Stimulated activated CD8-positive, alpha-beta memory T cell treated with anti-CD3 and anti-CD28 coated beads, Interleukin-7, amount 100 ng/mL, for 1 hour (primary cell): Measurements from ENCODE around the gene EPHB2.
"Not testable (repeated sequence)": the region's sequence is repeated elsewhere in the genome, so short reads cannot be mapped to it uniquely, and the experiment has no call there.

Experiments used
- DNase-seq, 2 donors: peaks; one replicate each; pipeline ENCODE4 v3.0.0-alpha.2; 2020; ENCODE audit warnings: low read depth in 2 of 2

The EPHB2 gene

GRCh38 chr1:22914633-22915217 lies 204.1 kb downstream of the EPHB2 start:
- DNase-seq: no peak

DNA sequence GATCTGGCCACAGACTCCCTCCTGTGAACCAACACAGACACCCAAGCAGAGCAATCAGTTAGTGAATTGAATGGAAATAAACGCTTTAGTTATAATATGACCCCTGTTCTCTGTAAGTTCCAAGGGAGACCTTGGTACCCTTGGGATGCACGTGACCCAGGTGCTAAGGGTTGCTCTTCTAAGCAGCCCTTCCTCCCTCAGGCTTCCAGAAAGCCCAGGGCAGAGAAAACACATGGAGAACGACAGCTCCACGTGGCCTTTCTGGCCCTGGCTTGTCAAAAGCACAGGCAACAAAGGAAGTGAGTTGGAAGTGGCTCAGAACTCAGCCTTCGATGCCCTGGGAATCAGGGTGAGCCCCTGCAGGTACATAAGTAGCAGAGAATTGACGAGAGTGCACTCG lies 204.6 kb downstream of the EPHB2 start:
- DNase-seq: no peak

- no peak for DNase-seq
These were observed 205.3 kb downstream of the EPHB2 start for GRCh38 chr1:22915816-22916470.

GRCh38 chr1:22916471-22916820 lies 205.8 kb downstream of the EPHB2 start:
- no peak for DNase-seq

DNA sequence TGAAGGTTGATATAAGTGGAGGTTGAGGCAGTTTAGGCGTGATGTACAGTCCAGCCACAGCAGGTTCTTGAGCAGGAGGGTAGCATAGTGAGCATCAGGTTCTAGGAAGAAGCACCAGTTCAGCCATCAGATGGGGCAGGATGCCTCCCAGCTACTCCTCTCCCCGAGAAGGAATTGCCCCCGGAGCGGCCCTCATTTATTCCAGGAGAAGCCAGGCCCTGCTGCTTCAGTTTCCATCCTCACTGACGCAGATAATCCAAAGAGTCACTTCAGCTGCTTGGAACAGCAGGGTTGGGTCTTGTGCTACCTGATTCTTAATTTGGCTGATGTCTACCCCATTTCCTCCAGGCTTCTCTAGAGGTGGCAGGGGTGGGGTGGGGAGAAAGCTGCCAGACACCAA lies 207.3 kb downstream of the EPHB2 start:
- DNase-seq: no peak

GRCh38 chr1:22918644-22919043 lies 208.0 kb downstream of the EPHB2 start:
- no peak for DNase-seq

GRCh38 chr1:22919341-22920025 lies 208.8 kb downstream of the EPHB2 start:
- DNase-seq: no peak

DNA sequence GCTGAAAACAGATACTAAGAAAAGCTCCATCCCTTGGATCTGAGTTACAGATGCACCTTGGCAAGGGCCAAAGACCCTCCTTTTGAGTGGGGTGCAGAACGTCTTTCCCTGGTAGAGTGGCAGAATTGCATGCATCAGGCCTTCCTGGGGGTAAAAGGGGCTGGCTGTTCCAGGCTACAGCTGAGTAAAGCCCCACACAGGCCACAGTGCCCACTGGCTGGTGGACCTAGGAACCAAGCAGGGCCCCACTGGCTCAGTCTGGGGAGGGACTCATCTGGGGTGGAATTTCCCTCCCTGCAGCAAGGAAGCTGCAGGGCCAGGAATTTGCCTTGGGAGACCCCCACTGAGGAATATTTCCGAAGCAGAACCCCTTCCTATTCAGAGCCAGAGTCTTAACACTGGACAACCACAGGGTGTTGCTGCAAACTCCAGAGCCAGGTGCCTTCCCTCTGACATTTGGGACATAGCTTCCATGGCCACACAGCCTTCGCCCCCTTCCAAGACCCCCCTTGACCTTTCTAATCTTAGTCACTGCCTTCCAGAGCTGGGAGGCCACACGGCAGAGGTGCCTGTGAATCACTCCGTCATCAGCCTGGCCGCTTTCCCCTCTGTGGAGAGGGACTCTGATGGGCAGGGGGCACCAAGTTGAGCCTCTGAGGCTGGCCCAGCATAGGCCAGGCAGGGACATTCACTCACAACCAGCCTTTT lies 209.5 kb downstream of the EPHB2 start:
- no peak for DNase-seq

- DNase-seq: no peak
These were observed 210.3 kb downstream of the EPHB2 start for GRCh38 chr1:22920734-22921451.

GRCh38 chr1:22921452-22922126 lies 210.9 kb downstream of the EPHB2 start:
- DNase-seq: no peak

DNA sequence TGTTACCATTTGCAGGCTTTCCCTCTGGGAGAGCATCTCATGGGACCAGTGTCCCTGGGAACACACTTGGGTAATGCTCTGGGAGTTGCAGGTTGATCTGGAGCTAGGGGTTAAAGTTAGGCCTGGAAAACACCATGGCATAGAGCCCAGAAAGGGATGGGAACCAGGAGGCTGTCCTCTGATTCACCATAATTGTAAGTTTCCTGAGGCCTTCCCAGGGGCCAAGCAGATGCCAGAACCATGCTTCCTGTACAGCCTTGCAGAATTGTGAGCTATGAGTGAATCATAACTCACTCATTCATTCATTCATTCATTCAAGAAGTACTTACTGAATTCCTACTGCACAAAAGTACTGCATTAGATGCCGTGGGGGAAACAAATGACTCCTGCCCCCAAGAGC lies 212.0 kb downstream of the EPHB2 start:
- no peak for DNase-seq

DNA sequence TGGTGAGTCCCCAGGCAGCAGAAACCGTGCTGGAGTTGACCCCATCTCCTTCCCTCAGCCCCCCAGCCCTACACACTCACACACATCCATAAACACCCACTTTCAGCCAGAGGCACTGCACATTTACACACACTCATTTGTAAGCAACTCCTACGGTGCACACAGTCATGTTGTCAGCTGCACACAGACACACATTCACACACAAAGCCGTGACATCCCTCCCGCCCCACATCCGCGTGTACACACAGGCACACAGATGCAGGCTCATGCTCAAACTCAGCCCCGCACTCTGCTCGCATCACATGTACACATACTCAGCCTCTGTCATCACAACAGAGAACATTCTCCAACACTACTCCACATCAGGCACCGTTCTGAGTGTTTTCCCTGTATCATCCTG lies 214.5 kb downstream of the EPHB2 start:
- no peak for DNase-seq

- DNase-seq: no peak
These were observed 219.7 kb downstream of the EPHB2 start for GRCh38 chr1:22930240-22930912.

DNA sequence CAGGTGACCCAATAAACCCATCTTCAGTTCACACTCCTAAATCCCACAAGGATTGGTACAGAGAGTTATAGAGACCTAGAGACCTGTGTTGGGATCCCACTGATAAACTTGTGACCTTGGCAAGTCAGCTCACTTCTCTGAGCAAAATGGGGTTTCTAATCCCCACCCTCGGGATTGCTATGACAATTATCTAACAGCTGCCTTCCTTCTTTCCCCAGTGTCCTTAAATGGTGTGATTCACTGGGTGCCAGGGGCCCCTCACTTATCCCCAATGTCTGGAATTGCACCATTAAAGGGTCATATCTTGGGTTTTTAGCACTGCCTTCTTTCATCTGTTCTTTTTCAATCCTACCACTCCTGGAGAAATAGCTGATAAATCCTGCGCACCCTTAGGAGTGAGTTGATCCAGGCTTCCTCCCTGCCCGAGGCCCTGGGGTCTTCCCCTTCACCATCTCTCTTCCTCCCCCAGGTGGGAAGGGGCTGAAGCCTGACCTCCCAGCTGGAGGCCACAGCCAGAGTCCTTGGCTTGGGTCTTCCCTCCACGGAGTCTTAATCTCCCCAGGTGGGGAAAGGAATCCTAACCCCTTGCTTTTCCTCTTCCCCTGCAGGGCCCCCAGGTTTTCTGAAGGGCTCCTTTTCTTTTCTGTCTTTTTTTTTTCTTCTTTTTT lies 222.3 kb downstream of the EPHB2 start:
- DNase-seq: no peak

GRCh38 chr1:22935433-22935832 lies 224.8 kb downstream of the EPHB2 start:
- no peak for DNase-seq

GRCh38 chr1:22936681-22937080 lies 226.0 kb downstream of the EPHB2 start:
- no peak for DNase-seq

DNA sequence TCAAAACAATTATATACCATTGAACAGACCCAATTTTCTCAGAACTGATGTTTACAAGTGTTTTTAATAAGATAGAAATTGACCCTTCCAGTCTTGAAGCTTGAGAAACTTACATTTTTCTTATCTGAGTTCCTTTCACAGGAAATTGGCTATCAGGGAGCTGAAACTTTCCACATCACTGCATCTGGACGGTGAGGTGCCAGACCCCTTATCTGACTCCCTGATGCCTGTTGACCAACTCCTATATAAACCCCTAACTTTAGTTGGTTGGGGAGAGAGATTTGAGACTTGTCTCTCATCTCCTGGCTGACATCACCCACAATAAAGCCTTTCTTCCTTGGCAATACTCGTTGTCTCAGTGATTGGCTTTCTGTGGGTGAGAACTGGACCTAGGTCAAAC lies 230.6 kb downstream of the EPHB2 start:
- no peak for DNase-seq

DNA sequence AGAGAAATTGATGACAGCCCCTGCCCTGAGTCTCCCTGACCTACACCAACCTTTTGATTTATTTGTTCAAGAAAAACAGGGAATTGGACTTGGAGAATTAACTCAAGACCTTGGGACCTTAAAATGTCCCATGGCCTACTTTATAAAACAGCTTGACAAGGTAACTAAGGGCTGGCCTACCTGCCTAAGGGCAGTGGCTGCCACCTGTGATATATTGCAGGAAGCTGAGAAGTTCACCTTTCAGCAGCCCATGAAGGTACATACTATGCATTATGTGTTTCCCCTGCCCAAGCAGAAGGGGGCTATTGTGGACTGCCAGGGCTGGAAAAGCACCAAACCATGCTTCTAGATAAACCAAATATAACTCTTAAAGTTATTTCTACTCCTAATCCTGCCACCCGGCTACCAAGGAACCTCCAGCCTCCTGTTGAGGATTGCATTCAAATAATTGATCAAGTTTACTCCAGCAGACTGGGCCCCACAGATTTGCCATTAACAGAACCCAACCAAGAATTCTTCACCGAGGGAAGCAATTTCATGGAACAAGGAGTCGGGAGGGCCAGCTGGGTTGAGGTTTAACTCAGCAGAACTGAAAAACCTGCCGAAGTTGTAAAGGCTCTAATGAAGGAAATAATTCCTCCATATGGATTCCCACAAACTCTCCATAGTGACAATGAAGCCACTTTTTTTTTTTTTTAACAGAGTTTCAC lies 233.9 kb downstream of the EPHB2 start:
- DNase-seq: no peak

DNA sequence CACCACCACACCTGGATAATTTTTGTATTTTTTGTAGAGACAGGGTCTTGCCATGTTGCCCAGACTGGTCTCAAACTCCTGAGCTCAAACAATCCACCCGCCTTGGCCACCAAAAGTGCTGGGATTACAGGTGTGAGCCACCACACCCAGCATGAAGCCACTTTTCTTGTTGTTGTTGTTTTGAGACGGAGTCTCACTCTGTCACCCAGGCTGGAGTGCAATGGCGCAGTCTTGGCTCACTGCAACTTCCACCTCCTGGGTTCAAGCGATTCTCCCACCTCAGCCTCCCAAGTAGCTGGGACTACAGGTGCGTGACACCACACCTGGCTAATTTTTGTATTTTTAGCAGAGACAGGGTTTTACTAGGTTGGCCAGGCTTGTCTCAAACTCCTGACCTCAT lies 234.5 kb downstream of the EPHB2 start:
- not testable (repeated sequence) for DNase-seq

GRCh38 chr1:22949822-22950331 lies 239.2 kb downstream of the EPHB2 start:
- DNase-seq: no peak
